ENCODE measurements around the gene GARNL3.
A peak's percentile ranks its signal among the peaks of the same experiment; 100 is the strongest.

Gene GARNL3

GRCh38 chr9:127396253-127396807 is 131.8 kb downstream of the GARNL3 start:
- Histone ChIP-seq H3K9me3 (ENCODE audit: control extremely low read depth in 1 of 5, control insufficient read depth in 4 of 5, insufficient read depth in 2 of 5, low read depth in 1 of 5, low read length in 4 of 5) (no peaks in the 10 kb centered on the region), H3K27ac (ENCODE audit: insufficient read depth in 1 of 2, low read depth in 1 of 2, low read length in 2 of 2, poor library complexity in 1 of 2, severe bottlenecking in 2 of 2) (no peak overlapping the region), H3K36me3 (ENCODE audit: control insufficient read depth in 4 of 4, insufficient read depth in 4 of 4, low read length in 3 of 4) (no peaks in the 10 kb centered on the region), H3K27me3 (replicated peaks in 2 of 5; ENCODE audit: control insufficient read depth in 4 of 5, insufficient read depth in 5 of 5, low read length in 4 of 5) (peaks cover 0 to 19% (median 14%) of the 10 kb centered on the region in 5 experiments), H3K4me3 (ENCODE audit: control insufficient read depth in 1 of 7, extremely low read depth in 1 of 7, insufficient read depth in 4 of 7, low read depth in 2 of 7, low read length in 6 of 7) (peak overlapping the region; percentile 10 to 77 (median 58)), H3K4me1 (ENCODE audit: control extremely low read depth in 1 of 4, control insufficient read depth in 4 of 4, insufficient read depth in 4 of 4, low read length in 3 of 4) (peaks cover 0 to 30% (median 22%) of the 10 kb centered on the region in 4 experiments)
- ChIA-PET CTCF (interaction anchor here (0.8 to 1.7 kb wide), 4 partner anchors 11 to 191 kb away, joined by 3 to 5 read pairs (median 4); no protein-coding TSS in a partner anchor), POLR2A (interaction anchor here (1.2 kb wide), 1 partner anchor 54 kb away, joined by 5 read pairs; no protein-coding TSS in a partner anchor)
- WGBS (ENCODE audit: insufficient coverage): 3% methylated on average over 24 of the region's 27 CpGs
- DNase-seq: no peak

- Histone ChIP-seq H3K4me3 (ENCODE audit: control insufficient read depth in 1 of 7, extremely low read depth in 1 of 7, insufficient read depth in 4 of 7, low read depth in 2 of 7, low read length in 6 of 7) (peak within 1 kb of the TSS; percentile 40 to 78 (median 66)), H3K27ac (ENCODE audit: insufficient read depth in 1 of 2, low read depth in 1 of 2, low read length in 2 of 2, poor library complexity in 1 of 2, severe bottlenecking in 2 of 2) (peak within 1 kb of the TSS in 1 of 2 experiments; percentile 14), H3K9me3 (ENCODE audit: control extremely low read depth in 1 of 5, control insufficient read depth in 4 of 5, insufficient read depth in 2 of 5, low read depth in 1 of 5, low read length in 4 of 5) (no peaks in the 10 kb centered on the region), H3K4me1 (ENCODE audit: control extremely low read depth in 1 of 4, control insufficient read depth in 4 of 4, insufficient read depth in 4 of 4, low read length in 3 of 4) (peaks cover 0 to 29% (median 20%) of the 10 kb centered on the region in 4 experiments), H3K27me3 (replicated peaks in 2 of 5; ENCODE audit: control insufficient read depth in 4 of 5, insufficient read depth in 5 of 5, low read length in 4 of 5) (peaks cover 0 to 19% (median 14%) of the 10 kb centered on the region in 5 experiments), H3K36me3 (ENCODE audit: control insufficient read depth in 4 of 4, insufficient read depth in 4 of 4, low read length in 3 of 4) (no peaks in the 10 kb centered on the region)
- DNase-seq: peak; percentile 99 to 100 (median 99)
- WGBS (ENCODE audit: insufficient coverage): under 1% methylated on average over 71 of the region's 87 CpGs
- POLR2A ChIA-PET: interaction anchor here (0.6 to 1.2 kb wide), 2 partner anchors 48 to 54 kb away, joined by 3 to 5 read pairs; no protein-coding TSS in a partner anchor
- CTCF ChIA-PET: interaction anchor here (0.8 to 1.7 kb wide), 6 partner anchors 10 to 192 kb away, joined by 3 to 5 read pairs (median 4); no protein-coding TSS in a partner anchor
Measured at GRCh38 chr9:127396808-127397645, 132.5 kb downstream of the GARNL3 start, which contains the start of gene SLC2A8. Gene SLC2A8 (plus strand): TSS chr9:127397169. CDS start chr9:127397231, 62 bp downstream.

- peaks cover 0 to 19% (median 14%) of the 10 kb centered on the region in 5 experiments for H3K27me3 ChIP-seq (replicated peaks in 2 of 5; ENCODE audit: control insufficient read depth in 4 of 5, insufficient read depth in 5 of 5, low read length in 4 of 5)
- H3K9me3 ChIP-seq (ENCODE audit: control extremely low read depth in 1 of 5, control insufficient read depth in 4 of 5, insufficient read depth in 2 of 5, low read depth in 1 of 5, low read length in 4 of 5): no peaks in the 10 kb centered on the region
- peak overlapping the region; percentile 32 to 78 (median 66) for H3K4me3 ChIP-seq (ENCODE audit: control insufficient read depth in 1 of 7, extremely low read depth in 1 of 7, insufficient read depth in 4 of 7, low read depth in 2 of 7, low read length in 6 of 7)
- POLR2A ChIA-PET: interaction anchor here (1.2 kb wide), 1 partner anchor 53 kb away, joined by 5 read pairs; no protein-coding TSS in a partner anchor
- CTCF ChIA-PET: interaction anchor here (1.0 to 1.7 kb wide), 6 partner anchors 9 to 183 kb away, joined by 3 to 5 read pairs (median 4); no protein-coding TSS in a partner anchor
- WGBS (ENCODE audit: insufficient coverage): 1% methylated on average over 35 of the region's 55 CpGs
- peak; percentile 34 to 46 (median 40) for DNase-seq
- no peaks in the 10 kb centered on the region for H3K36me3 ChIP-seq (ENCODE audit: control insufficient read depth in 4 of 4, insufficient read depth in 4 of 4, low read length in 3 of 4)
- H3K4me1 ChIP-seq (ENCODE audit: control extremely low read depth in 1 of 4, control insufficient read depth in 4 of 4, insufficient read depth in 4 of 4, low read length in 3 of 4): peaks cover 0 to 24% (median 22%) of the 10 kb centered on the region in 4 experiments
- peak overlapping the region in 1 of 2 experiments; percentile 14 for H3K27ac ChIP-seq (ENCODE audit: insufficient read depth in 1 of 2, low read depth in 1 of 2, low read length in 2 of 2, poor library complexity in 1 of 2, severe bottlenecking in 2 of 2)
Measured at GRCh38 chr9:127397646-127398274, 133.2 kb downstream of the GARNL3 start.

- POLR2A ChIA-PET: no interaction called here
- Histone ChIP-seq H3K36me3 (ENCODE audit: control insufficient read depth in 4 of 4, insufficient read depth in 4 of 4, low read length in 3 of 4) (no peaks in the 10 kb centered on the region), H3K27ac (ENCODE audit: insufficient read depth in 1 of 2, low read depth in 1 of 2, low read length in 2 of 2, poor library complexity in 1 of 2, severe bottlenecking in 2 of 2) (no peak overlapping the region), H3K4me3 (ENCODE audit: control insufficient read depth in 1 of 7, extremely low read depth in 1 of 7, insufficient read depth in 4 of 7, low read depth in 2 of 7, low read length in 6 of 7) (peak overlapping the region in 6 of 7 experiments; percentile 43 to 78 (median 66)), H3K9me3 (ENCODE audit: control extremely low read depth in 1 of 5, control insufficient read depth in 4 of 5, insufficient read depth in 2 of 5, low read depth in 1 of 5, low read length in 4 of 5) (no peaks in the 10 kb centered on the region), H3K4me1 (ENCODE audit: control extremely low read depth in 1 of 4, control insufficient read depth in 4 of 4, insufficient read depth in 4 of 4, low read length in 3 of 4) (peaks cover 0 to 25% (median 22%) of the 10 kb centered on the region in 4 experiments), H3K27me3 (replicated peaks in 2 of 5; ENCODE audit: control insufficient read depth in 4 of 5, insufficient read depth in 5 of 5, low read length in 4 of 5) (peaks cover 0 to 19% (median 11%) of the 10 kb centered on the region in 5 experiments)
- DNase-seq: no peak
- 52% methylated on average over 4 of the region's 5 CpGs for WGBS (ENCODE audit: insufficient coverage)
- CTCF ChIA-PET: interaction anchor here (1.1 to 1.4 kb wide), 5 partner anchors 10 to 183 kb away, joined by 3 to 4 read pairs (median 3); no protein-coding TSS in a partner anchor
Measured at GRCh38 chr9:127398275-127398647, 133.7 kb downstream of the GARNL3 start.

DNA sequence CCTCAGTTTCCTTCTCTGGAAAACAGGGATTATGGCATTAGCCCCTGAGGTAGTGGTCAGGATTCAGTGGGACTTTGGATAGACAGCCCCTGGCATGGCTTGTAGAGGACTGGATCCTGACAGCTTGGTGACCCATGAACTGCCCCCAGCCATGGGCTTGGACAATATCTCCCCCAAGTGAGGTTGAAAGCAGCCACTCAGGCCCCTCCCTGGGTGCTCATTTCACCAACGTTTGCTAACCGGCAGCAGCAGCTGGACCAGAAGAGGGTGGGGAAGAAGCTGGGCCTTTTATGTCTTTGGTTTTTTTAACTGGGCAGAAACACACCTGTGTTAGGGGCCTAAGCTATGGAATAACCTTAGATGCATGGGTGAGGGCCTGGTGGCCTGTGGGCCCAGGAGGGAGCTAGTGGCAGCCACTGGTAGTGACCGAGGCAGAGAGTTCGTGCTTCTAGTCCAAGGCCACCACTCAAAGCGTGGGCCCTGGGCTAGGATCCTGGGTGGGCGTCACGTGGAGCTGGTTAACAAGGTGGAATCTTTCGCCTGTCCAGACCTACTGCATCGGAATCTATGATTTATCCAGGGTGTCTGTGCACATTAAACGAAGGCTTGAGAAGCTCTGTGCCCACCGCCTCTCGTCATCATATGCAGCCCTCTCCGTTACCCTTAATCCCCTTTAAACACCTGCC is 134.3 kb downstream of the GARNL3 start:
- H3K4me3 ChIP-seq (ENCODE audit: control insufficient read depth in 1 of 7, extremely low read depth in 1 of 7, insufficient read depth in 4 of 7, low read depth in 2 of 7, low read length in 6 of 7): no peak overlapping the region
- 91% methylated on average over 9 of the region's 13 CpGs for WGBS (ENCODE audit: insufficient coverage)
- ChIA-PET POLR2A (no interaction called here), CTCF (interaction anchor here (0.7 to 1.6 kb wide), 7 partner anchors 9 to 184 kb away, joined by 3 to 6 read pairs (median 3); no protein-coding TSS in a partner anchor)
- H3K27me3 ChIP-seq (replicated peaks in 2 of 5; ENCODE audit: control insufficient read depth in 4 of 5, insufficient read depth in 5 of 5, low read length in 4 of 5): peaks cover 0 to 19% (median 11%) of the 10 kb centered on the region in 5 experiments
- peaks cover 0 to 25% (median 22%) of the 10 kb centered on the region in 4 experiments for H3K4me1 ChIP-seq (ENCODE audit: control extremely low read depth in 1 of 4, control insufficient read depth in 4 of 4, insufficient read depth in 4 of 4, low read length in 3 of 4)
- H3K9me3 ChIP-seq (ENCODE audit: control extremely low read depth in 1 of 5, control insufficient read depth in 4 of 5, insufficient read depth in 2 of 5, low read depth in 1 of 5, low read length in 4 of 5): no peaks in the 10 kb centered on the region
- H3K36me3 ChIP-seq (ENCODE audit: control insufficient read depth in 4 of 4, insufficient read depth in 4 of 4, low read length in 3 of 4): peaks cover 0 to 3% (median under 1%) of the 10 kb centered on the region in 4 experiments
- no peak for DNase-seq
- no peak overlapping the region for H3K27ac ChIP-seq (ENCODE audit: insufficient read depth in 1 of 2, low read depth in 1 of 2, low read length in 2 of 2, poor library complexity in 1 of 2, severe bottlenecking in 2 of 2)

GRCh38 chr9:127399736-127400269 is 135.2 kb downstream of the GARNL3 start:
- 97% methylated on average over 9 of the region's 14 CpGs for WGBS (ENCODE audit: insufficient coverage)
- Histone ChIP-seq H3K4me1 (ENCODE audit: control extremely low read depth in 1 of 4, control insufficient read depth in 4 of 4, insufficient read depth in 4 of 4, low read length in 3 of 4) (peaks cover 0 to 25% (median 22%) of the 10 kb centered on the region in 4 experiments), H3K27me3 (replicated peaks in 2 of 5; ENCODE audit: control insufficient read depth in 4 of 5, insufficient read depth in 5 of 5, low read length in 4 of 5) (peaks cover 0 to 19% (median 11%) of the 10 kb centered on the region in 5 experiments), H3K27ac (ENCODE audit: insufficient read depth in 1 of 2, low read depth in 1 of 2, low read length in 2 of 2, poor library complexity in 1 of 2, severe bottlenecking in 2 of 2) (no peak overlapping the region), H3K36me3 (ENCODE audit: control insufficient read depth in 4 of 4, insufficient read depth in 4 of 4, low read length in 3 of 4) (peaks cover 0 to 5% (median 1%) of the 10 kb centered on the region in 4 experiments), H3K9me3 (ENCODE audit: control extremely low read depth in 1 of 5, control insufficient read depth in 4 of 5, insufficient read depth in 2 of 5, low read depth in 1 of 5, low read length in 4 of 5) (no peaks in the 10 kb centered on the region), H3K4me3 (ENCODE audit: control insufficient read depth in 1 of 7, extremely low read depth in 1 of 7, insufficient read depth in 4 of 7, low read depth in 2 of 7, low read length in 6 of 7) (no peak overlapping the region)
- ChIA-PET POLR2A (interaction anchor here (0.6 kb wide), 1 partner anchor 1564 kb away, joined by 5 read pairs; no protein-coding TSS in a partner anchor), CTCF (interaction anchor here (1.0 to 2.3 kb wide), 3 partner anchors 10 to 185 kb away, joined by 3 to 6 read pairs (median 6); no protein-coding TSS in a partner anchor)
- no peak for DNase-seq
